Coronary artery (tissue), 2 donors: ENCODE data around the gene MGMT.
A peak's percentile ranks its signal among the peaks of the same experiment; 100 is the strongest.

ENCODE experiments used
- DNase-seq: peaks from one replicate; pipeline ENCODE4 v3.0.0-alpha.2; 2017; ENCODE audit warnings: low spot score
- H3K27ac ChIP-seq, 2 donors: fragments of 200-600 bp; sonication (generic); one replicate each; pipeline ENCODE4 v1.5.1; 2016 to 2019
- H3K4me3 ChIP-seq: fragments of 200-600 bp; sonication (generic); 2 replicates; pipeline ENCODE4 v1.5.1; 2016; ENCODE audit warnings: mild to moderate bottlenecking, moderate library complexity
- CTCF ChIP-seq: fragments of 200-600 bp; sonication (generic); IDR thresholded peaks from one replicate; pipeline ENCODE4 v1.5.1; 2019; ENCODE audit warnings: antibody characterized with exemption

The MGMT gene

GRCh38 chr10:129491123-129491734 is 24.2 kb downstream of the MGMT start:
- Histone ChIP-seq H3K4me3 (no peak overlapping the region), H3K27ac (no peak overlapping the region)
- TF ChIP-seq CTCF, result no peak
- no peak for DNase-seq

GRCh38 chr10:129494176-129494575 is 27.1 kb downstream of the MGMT start:
- Histone ChIP-seq H3K4me3 (no peak overlapping the region), H3K27ac (no peak overlapping the region)
- peak; percentile 21 for DNase-seq
- TF ChIP-seq CTCF, result no peak

GRCh38 chr10:129494740-129495139 is 27.7 kb downstream of the MGMT start:
- no peak for DNase-seq

GRCh38 chr10:129495256-129495655 is 28.2 kb downstream of the MGMT start:
- H3K27ac ChIP-seq, result no peak overlapping the region
- no peak overlapping the region for H3K4me3 ChIP-seq
- TF ChIP-seq CTCF, result no peak
- DNase-seq, result no peak

More at GRCh38 chr10:129494740-129495139, 27.7 kb downstream of the MGMT start:
- Histone ChIP-seq H3K4me3 (no peak overlapping the region), H3K27ac (no peak overlapping the region)
- TF ChIP-seq CTCF, result no peak

GRCh38 chr10:129495698-129496097 is 28.7 kb downstream of the MGMT start:
- H3K27ac ChIP-seq, result no peak overlapping the region
- DNase-seq, result peak; percentile 22
- no peak overlapping the region for H3K4me3 ChIP-seq
- TF ChIP-seq CTCF, result no peak

- DNase-seq, result peak; percentile 33
- no peak for TF ChIP-seq CTCF
- Histone ChIP-seq H3K27ac (no peak overlapping the region), H3K4me3 (no peak overlapping the region)
Measured at GRCh38 chr10:129497013-129497412, 30.0 kb downstream of the MGMT start.

GRCh38 chr10:129498680-129499079 is 31.6 kb downstream of the MGMT start:
- TF ChIP-seq CTCF, result no peak
- Histone ChIP-seq H3K27ac (no peak overlapping the region), H3K4me3 (no peak overlapping the region)
- DNase-seq, result peak; percentile 9
